WI38 (cell line): ENCODE results near the gene GRIP2.

Experiments used
- H3K4me3 ChIP-seq: 2 replicates; pipeline ENCODE4 v1.5.1; 2011; ENCODE audit warnings: low read depth, mild to moderate bottlenecking, control low read depth, low read length
- CTCF ChIP-seq: IDR thresholded peaks from 2 replicates; pipeline ENCODE4 v1.5.1; 2012; ENCODE audit warnings: low read depth, mild to moderate bottlenecking, control low read depth, low read length

Gene GRIP2

GRCh38 chr3:14524920-14525660, 15.1 kb downstream of the GRIP2 start:
- H3K4me3 ChIP-seq = no peak overlapping the region
- TF ChIP-seq CTCF = no peak

GRCh38 chr3:14524311-14524711, 15.8 kb downstream of the GRIP2 start:
- TF ChIP-seq CTCF = no peak
- H3K4me3 ChIP-seq = no peak overlapping the region

- TF ChIP-seq CTCF = no peak
- H3K4me3 ChIP-seq = no peak overlapping the region
Observed at GRCh38 chr3:14523792-14524191, 16.4 kb downstream of the GRIP2 start.

DNA sequence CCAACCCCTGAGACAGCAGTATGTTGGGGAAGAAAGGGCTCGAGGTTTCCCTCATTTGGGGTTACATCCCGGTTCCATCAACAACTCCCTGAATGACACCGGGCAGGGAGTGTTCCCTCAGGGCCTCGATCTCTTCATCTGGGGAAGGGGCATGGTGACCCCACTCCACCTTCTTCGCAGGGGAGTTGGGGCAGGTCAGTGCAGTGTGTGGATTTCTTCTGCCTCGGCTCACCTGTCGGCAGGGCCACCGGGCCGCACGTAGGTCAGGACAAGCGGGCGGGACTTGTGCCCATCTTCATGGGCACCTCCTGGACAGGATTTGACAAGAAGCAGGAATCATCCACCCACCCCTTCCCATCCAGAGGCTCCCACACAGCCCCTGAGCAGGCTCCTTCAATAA, 17.4 kb downstream of the GRIP2 start:
- TF ChIP-seq CTCF = no peak
- no peak overlapping the region for H3K4me3 ChIP-seq

- H3K4me3 ChIP-seq = no peak overlapping the region
Observed at GRCh38 chr3:14522129-14522691, 17.9 kb downstream of the GRIP2 start.

DNA sequence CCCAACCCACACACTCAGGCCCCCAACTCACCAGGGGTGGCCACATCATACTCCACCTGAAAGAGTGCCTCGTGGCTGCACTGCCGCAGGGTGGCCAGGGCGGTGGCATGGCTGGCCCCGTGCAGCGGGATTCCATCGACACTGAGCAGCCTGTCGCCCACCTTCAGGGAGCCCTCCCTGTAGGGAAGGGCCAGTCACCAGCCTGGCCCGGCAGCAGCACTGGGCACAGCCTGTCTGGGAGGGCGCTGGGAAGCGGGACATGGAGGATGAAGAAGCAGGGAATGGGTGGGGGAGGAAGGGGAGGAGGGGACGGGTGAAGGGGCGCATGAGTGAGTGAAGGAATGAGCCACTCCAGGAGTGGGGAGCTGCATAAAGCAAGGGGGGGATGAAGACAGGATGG, 18.5 kb downstream of the GRIP2 start:
- no peak overlapping the region for H3K4me3 ChIP-seq

More at GRCh38 chr3:14522129-14522691, 17.9 kb downstream of the GRIP2 start:
- TF ChIP-seq CTCF = no peak

More for the DNA sequence above, 18.5 kb downstream of the GRIP2 start:
- no peak for TF ChIP-seq CTCF
